ENCODE measurements around the gene SMPDL3A. TPM values are rescaled to one million over a fixed set of nuclear protein-coding genes. Genes with fewer than 3 reads are reported as not detected.

Gene SMPDL3A
- total and polyA plus RNA-seq, 2 donors (not counting 1 experiment from before 2014, with no cell fraction given): 0.21 to 2.0 TPM

- no peaks in the 10 kb centered on the region for H4K20me1 ChIP-seq (ENCODE audit: control insufficient read depth, insufficient read depth, low read length, poor library complexity, severe bottlenecking)
- H3K27me3 ChIP-seq (replicated peaks in 1 of 4; ENCODE audit: control extremely low read depth in 1 of 4, control insufficient read depth in 3 of 4, insufficient read depth in 4 of 4, low read length in 3 of 4): no peaks in the 10 kb centered on the region
- no peak overlapping the region for H3K27ac ChIP-seq (ENCODE audit: low read length in 2 of 2)
- H3K4me3 ChIP-seq (ENCODE audit: control extremely low read depth in 1 of 5, extremely low read depth in 1 of 5, insufficient read depth in 1 of 5, low read depth in 2 of 5, low read length in 4 of 5): peak overlapping the region in 1 of 5 experiments; percentile 15
- peaks cover 0 to 5% (median 0%) of the 10 kb centered on the region in 3 donors for H3K9me3 ChIP-seq (ENCODE audit: control extremely low read depth in 1 of 3, control insufficient read depth in 2 of 3, insufficient read depth in 1 of 3, low read length in 2 of 3)
- POLR2A ChIA-PET: no interaction called here
- peaks cover 7 to 13% of the 10 kb centered on the region in 2 donors for H3K4me1 ChIP-seq (ENCODE audit: control insufficient read depth in 2 of 2, insufficient read depth in 2 of 2, low read length in 2 of 2)
- TF ChIP-seq CTCF (IDR thresholded peaks at IDR 0.05): no peak
- no peak for TF ChIP-seq EZH2 (IDR thresholded peaks at IDR 0.05; ENCODE audit: borderline replicate concordance, insufficient read depth, low read depth, low read length, poor library complexity, severe bottlenecking)
- no peak overlapping the region for H2AFZ ChIP-seq (ENCODE audit: insufficient read depth, low read depth, low read length, poor library complexity, severe bottlenecking)
- ATAC-seq (ENCODE audit: low read depth) (no peak), DNase-seq (no peak)
- H3K4me1 Mint-ChIP-seq: peaks cover 38% of the 10 kb centered on the region
- CTCF ChIA-PET: interaction anchor here (1.3 kb wide), 1 partner anchor 87 kb away, joined by 3 read pairs; no protein-coding TSS in a partner anchor
- H3K36me3 ChIP-seq (replicated peaks in 1 of 2; ENCODE audit: control extremely low read depth in 1 of 2, control insufficient read depth in 1 of 2, extremely low read depth in 1 of 2, insufficient read depth in 2 of 2, low read length in 1 of 2): no peaks in the 10 kb centered on the region
- H3K4me3 Mint-ChIP-seq: peak overlapping the region; percentile 51
- peak overlapping the region; percentile 57 for H3K27ac Mint-ChIP-seq
- peaks cover 3% of the 10 kb centered on the region for H3K9me3 Mint-ChIP-seq (ENCODE audit: insufficient read depth)
- intact Hi-C loops (cut with micrococcal nuclease): no loop called here
- WGBS (ENCODE audit: insufficient coverage): 89% methylated on average over 8 of the region's 10 CpGs
- no peaks in the 10 kb centered on the region for H3K79me2 ChIP-seq (ENCODE audit: control insufficient read depth, insufficient read depth, low read length)
- H3K9ac ChIP-seq (ENCODE audit: low read length): no peak overlapping the region
- no peaks in the 10 kb centered on the region for H3K27me3 Mint-ChIP-seq
- H3K4me2 ChIP-seq (replicated peaks; ENCODE audit: low read depth, low read length, poor library complexity, severe bottlenecking): peak overlapping the region; percentile 4
Observed at GRCh38 chr6:122753000-122753687, 35.9 kb upstream of the SMPDL3A start.

- Histone ChIP-seq H3K9me3 (ENCODE audit: control extremely low read depth in 1 of 3, control insufficient read depth in 2 of 3, insufficient read depth in 1 of 3, low read length in 2 of 3) (peaks cover 0 to 1% (median 0%) of the 10 kb centered on the region in 3 donors), H3K4me2 (replicated peaks; ENCODE audit: low read depth, low read length, poor library complexity, severe bottlenecking) (peak overlapping the region; percentile 4), H2AFZ (ENCODE audit: insufficient read depth, low read depth, low read length, poor library complexity, severe bottlenecking) (no peak overlapping the region), H3K27ac (ENCODE audit: low read length in 2 of 2) (no peak overlapping the region), H3K79me2 (ENCODE audit: control insufficient read depth, insufficient read depth, low read length) (no peaks in the 10 kb centered on the region), H3K36me3 (replicated peaks in 1 of 2; ENCODE audit: control extremely low read depth in 1 of 2, control insufficient read depth in 1 of 2, extremely low read depth in 1 of 2, insufficient read depth in 2 of 2, low read length in 1 of 2) (no peaks in the 10 kb centered on the region), H3K4me3 (ENCODE audit: control extremely low read depth in 1 of 5, extremely low read depth in 1 of 5, insufficient read depth in 1 of 5, low read depth in 2 of 5, low read length in 4 of 5) (peak overlapping the region in 1 of 5 experiments; percentile 15), H3K4me1 (ENCODE audit: control insufficient read depth in 2 of 2, insufficient read depth in 2 of 2, low read length in 2 of 2) (peaks cover 7 to 13% of the 10 kb centered on the region in 2 donors), H3K9ac (ENCODE audit: low read length) (no peak overlapping the region), H3K27me3 (replicated peaks in 1 of 4; ENCODE audit: control extremely low read depth in 1 of 4, control insufficient read depth in 3 of 4, insufficient read depth in 4 of 4, low read length in 3 of 4) (no peaks in the 10 kb centered on the region), H4K20me1 (ENCODE audit: control insufficient read depth, insufficient read depth, low read length, poor library complexity, severe bottlenecking) (no peaks in the 10 kb centered on the region)
- DNase-seq: no peak
- no peak for ATAC-seq (ENCODE audit: low read depth)
- no peak overlapping the region for H3K27ac Mint-ChIP-seq
- ChIA-PET POLR2A (no interaction called here), CTCF (interaction anchor here (1.3 kb wide), 1 partner anchor 86 kb away, joined by 3 read pairs; no protein-coding TSS in a partner anchor)
- TF ChIP-seq EZH2 (IDR thresholded peaks at IDR 0.05; ENCODE audit: borderline replicate concordance, insufficient read depth, low read depth, low read length, poor library complexity, severe bottlenecking) (no peak), CTCF (IDR thresholded peaks at IDR 0.05) (no peak)
- H3K9me3 Mint-ChIP-seq (ENCODE audit: insufficient read depth): peaks cover 3% of the 10 kb centered on the region
- H3K27me3 Mint-ChIP-seq: no peaks in the 10 kb centered on the region
- intact Hi-C loops (cut with micrococcal nuclease): no loop called here
- H3K4me1 Mint-ChIP-seq: peaks cover 37% of the 10 kb centered on the region
- peak overlapping the region; percentile 51 for H3K4me3 Mint-ChIP-seq
- WGBS (ENCODE audit: insufficient coverage): 84% methylated on average over 3 of the region's 5 CpGs
Observed at GRCh38 chr6:122753688-122754056, 35.4 kb upstream of the SMPDL3A start.

All from B cell (primary cell).